ENCODE measurements around the gene HDAC3. TPM values are rescaled to one million over a fixed set of nuclear protein-coding genes. Genes with fewer than 3 reads are reported as not detected.

The HDAC3 gene
- total and polyA plus RNA-seq, 7 experiments from 2014 or later = 70.0 to 102 (median 87.4) TPM

DNA sequence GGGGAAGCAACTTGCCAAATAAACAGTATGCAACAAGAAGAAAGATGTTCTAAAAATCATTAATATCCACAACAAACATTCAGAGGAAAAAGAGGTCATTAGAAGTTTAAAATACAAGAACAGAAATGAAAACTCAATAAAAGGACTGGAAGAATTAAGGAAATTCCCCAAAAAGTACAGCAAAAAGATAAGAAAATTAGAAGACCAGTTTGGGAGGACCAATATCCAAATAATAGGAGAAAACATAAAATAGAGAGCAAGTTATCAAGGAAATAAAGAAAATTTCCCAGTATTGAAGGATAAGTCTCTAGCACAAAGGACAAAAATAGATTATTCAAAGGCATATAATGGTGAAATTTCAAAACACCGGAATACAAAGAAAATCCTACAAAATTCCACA, 39.8 kb downstream of the HDAC3 start:
- Mint-ChIP-seq H3K36me3 (peaks cover 0 to 20% (median 13%) of the 10 kb centered on the region in 5 donors), H3K9me3 (no peaks in the 10 kb centered on the region), H3K27ac (peak overlapping the region; percentile 6 to 88 (median 74)), H3K4me1 (peaks cover 45 to 87% (median 75%) of the 10 kb centered on the region in 7 donors), H3K27me3 (no peaks in the 10 kb centered on the region), H3K4me3 (peak overlapping the region in 6 of 10 donors; percentile 2 to 64 (median 14))
- DNase-seq (no peak), ATAC-seq (no peak)
- Histone ChIP-seq H3K36me3 (ENCODE audit: control insufficient read depth in 2 of 3, insufficient read depth in 3 of 3, low read length in 3 of 3) (peaks cover 0 to 8% (median 7%) of the 10 kb centered on the region in 3 experiments), H3K4me1 (ENCODE audit: control insufficient read depth in 2 of 2, insufficient read depth in 2 of 2, low read length in 2 of 2) (peaks cover 55 to 62% of the 10 kb centered on the region in 2 donors), H3K4me3 (ENCODE audit: low read length) (no peak overlapping the region), H3K27ac (ENCODE audit: low read depth, low read length) (no peak overlapping the region), H3K9me3 (ENCODE audit: control insufficient read depth in 2 of 3, low read length in 3 of 3) (no peaks in the 10 kb centered on the region), H3K27me3 (ENCODE audit: control insufficient read depth in 2 of 2, insufficient read depth in 2 of 2, low read length in 2 of 2) (no peaks in the 10 kb centered on the region)
- intact Hi-C loops (cut with micrococcal nuclease) = loop anchor here (1.0 to 5.0 kb wide), 2 partner anchors 8 to 760 kb away; no protein-coding TSS in a partner anchor
- ChIA-PET POLR2A (interaction anchor here (1.3 to 3.3 kb wide), 4 partner anchors 10 to 39 kb away, joined by 5 to 15 read pairs (median 12); partner anchors contain the start of genes DIAPH1, HDAC3 and RELL2), CTCF (interaction anchor here (1.0 to 2.7 kb wide), 4 partner anchors 10 to 1116 kb away, joined by 3 to 9 read pairs (median 4); partner anchors contain the start of gene DIAPH1)

DNA sequence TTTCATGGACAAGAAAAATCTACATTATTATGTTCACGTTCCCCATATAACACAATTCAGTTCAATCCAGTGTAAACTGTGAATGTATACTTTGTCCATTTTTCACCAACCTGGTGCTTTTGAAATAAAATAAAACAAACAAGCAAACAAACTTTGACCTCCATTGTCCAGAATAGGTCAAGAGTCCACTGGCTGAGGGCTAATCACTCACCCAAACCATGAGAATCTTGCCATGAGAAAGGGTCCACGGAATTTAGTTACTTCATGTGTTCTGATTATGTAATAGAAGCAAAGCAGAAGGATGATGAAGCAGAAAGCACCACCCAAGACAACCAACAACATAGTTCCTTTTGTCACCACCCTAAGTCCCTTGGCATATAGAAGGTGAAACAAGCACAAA, 46.5 kb downstream of the HDAC3 start:
- Histone ChIP-seq H3K9me3 (ENCODE audit: control insufficient read depth in 2 of 3, low read length in 3 of 3) (no peaks in the 10 kb centered on the region), H3K4me3 (ENCODE audit: low read length) (no peak overlapping the region), H3K27ac (ENCODE audit: low read depth, low read length) (no peak overlapping the region), H3K36me3 (ENCODE audit: control insufficient read depth in 2 of 3, insufficient read depth in 3 of 3, low read length in 3 of 3) (peaks cover 12 to 40% (median 26%) of the 10 kb centered on the region in 3 experiments), H3K4me1 (ENCODE audit: control insufficient read depth in 2 of 2, insufficient read depth in 2 of 2, low read length in 2 of 2) (peaks cover 12 to 13% of the 10 kb centered on the region in 2 donors), H3K27me3 (ENCODE audit: control insufficient read depth in 2 of 2, insufficient read depth in 2 of 2, low read length in 2 of 2) (no peaks in the 10 kb centered on the region)
- Mint-ChIP-seq H3K27ac (peak overlapping the region in 1 of 9 donors; percentile 56), H3K9me3 (no peaks in the 10 kb centered on the region), H3K4me1 (peaks cover 40 to 71% (median 58%) of the 10 kb centered on the region in 7 donors), H3K27me3 (no peaks in the 10 kb centered on the region), H3K36me3 (peaks cover 5 to 20% (median 11%) of the 10 kb centered on the region in 5 donors), H3K4me3 (no peak overlapping the region)
- intact Hi-C loops (cut with micrococcal nuclease) = no loop called here
- ATAC-seq (peak; percentile 37), DNase-seq (no peak)
- ChIA-PET CTCF (interaction anchor here (0.6 to 6.4 kb wide), 2 partner anchors 10 to 30 kb away, joined by 6 to 222 read pairs; partner anchors contain the start of gene DIAPH1), POLR2A (interaction anchor here (0.5 to 6.0 kb wide), 3 partner anchors 17 to 46 kb away, joined by 3 to 124 read pairs (median 3); partner anchors contain the start of genes DIAPH1 and HDAC3)

DNA sequence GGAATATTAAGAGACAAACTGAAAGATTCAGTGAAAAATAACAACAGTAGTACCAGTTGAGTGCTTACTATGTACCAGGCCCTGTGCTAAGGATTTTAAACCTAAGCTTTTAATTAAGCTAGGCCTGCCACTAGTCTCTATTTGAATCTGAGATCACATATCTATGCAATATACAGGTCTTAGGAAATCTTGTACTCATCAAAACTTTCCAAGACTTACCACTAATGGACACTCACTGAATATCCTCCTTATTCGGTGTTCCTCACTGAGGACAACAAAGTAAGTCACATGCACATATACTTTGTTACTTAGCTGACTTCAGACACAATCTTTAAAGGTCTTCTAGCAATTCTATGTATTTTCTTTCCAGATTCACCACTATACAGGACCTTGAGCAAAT, 50.4 kb downstream of the HDAC3 start:
- peaks cover 34 to 66% (median 46%) of the 10 kb centered on the region in 3 experiments for H3K36me3 ChIP-seq (ENCODE audit: control insufficient read depth in 2 of 3, insufficient read depth in 3 of 3, low read length in 3 of 3)

DNA sequence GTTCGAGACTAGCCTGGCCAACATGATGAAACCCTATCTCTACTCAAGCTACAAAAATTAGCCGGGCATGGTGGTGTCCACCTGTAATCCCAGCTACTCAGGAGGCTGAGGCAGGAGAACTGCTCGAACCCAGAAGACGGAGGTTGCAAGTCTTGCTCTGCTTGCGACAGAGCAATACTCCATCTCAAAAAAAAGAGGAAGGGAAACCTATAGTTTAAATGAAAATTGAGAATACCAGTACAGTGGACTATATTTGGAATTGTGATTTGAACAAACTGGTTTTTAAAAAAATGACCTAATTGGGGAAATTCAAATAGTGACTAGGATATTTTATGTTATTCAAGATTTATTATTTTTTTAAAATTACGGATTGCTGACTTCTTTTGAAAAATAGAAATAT, 51.1 kb downstream of the HDAC3 start:
- Mint-ChIP-seq H3K27me3 (no peaks in the 10 kb centered on the region), H3K4me3 (no peak overlapping the region), H3K27ac (peak overlapping the region in 2 of 9 donors; percentile 4 to 30), H3K4me1 (peaks cover 16 to 41% (median 33%) of the 10 kb centered on the region in 7 donors), H3K9me3 (no peaks in the 10 kb centered on the region), H3K36me3 (peaks cover 14 to 48% (median 33%) of the 10 kb centered on the region in 5 donors)
- intact Hi-C loops (cut with micrococcal nuclease) = no loop called here
- no peak overlapping the region for H3K27ac ChIP-seq (ENCODE audit: low read depth, low read length)
- ChIA-PET CTCF (interaction anchor here (1.0 to 1.2 kb wide), 2 partner anchors 22 to 28 kb away, joined by 3 read pairs; no protein-coding TSS in a partner anchor), POLR2A (no interaction called here)
- H3K9me3 ChIP-seq (ENCODE audit: control insufficient read depth in 2 of 3, low read length in 3 of 3) = no peaks in the 10 kb centered on the region
- H3K36me3 ChIP-seq (ENCODE audit: control insufficient read depth in 2 of 3, insufficient read depth in 3 of 3, low read length in 3 of 3) = peaks cover 37 to 72% (median 53%) of the 10 kb centered on the region in 3 experiments
- H3K4me1 ChIP-seq (ENCODE audit: control insufficient read depth in 2 of 2, insufficient read depth in 2 of 2, low read length in 2 of 2) = no peaks in the 10 kb centered on the region
- H3K4me3 ChIP-seq (ENCODE audit: low read length) = no peak overlapping the region
- H3K27me3 ChIP-seq (ENCODE audit: control insufficient read depth in 2 of 2, insufficient read depth in 2 of 2, low read length in 2 of 2) = no peaks in the 10 kb centered on the region
- ATAC-seq (no peak), DNase-seq (no peak)

More for the DNA sequence above, 50.4 kb downstream of the HDAC3 start:
- Histone ChIP-seq H3K4me3 (ENCODE audit: low read length) (no peak overlapping the region), H3K27me3 (ENCODE audit: control insufficient read depth in 2 of 2, insufficient read depth in 2 of 2, low read length in 2 of 2) (no peaks in the 10 kb centered on the region), H3K27ac (ENCODE audit: low read depth, low read length) (no peak overlapping the region), H3K4me1 (ENCODE audit: control insufficient read depth in 2 of 2, insufficient read depth in 2 of 2, low read length in 2 of 2) (no peaks in the 10 kb centered on the region), H3K9me3 (ENCODE audit: control insufficient read depth in 2 of 3, low read length in 3 of 3) (no peaks in the 10 kb centered on the region)
- Mint-ChIP-seq H3K27ac (peak overlapping the region in 2 of 9 donors; percentile 30 to 41), H3K36me3 (peaks cover 12 to 43% (median 30%) of the 10 kb centered on the region in 5 donors), H3K4me1 (peaks cover 21 to 48% (median 40%) of the 10 kb centered on the region in 7 donors), H3K27me3 (no peaks in the 10 kb centered on the region), H3K4me3 (no peak overlapping the region), H3K9me3 (no peaks in the 10 kb centered on the region)
- ATAC-seq (no peak), DNase-seq (no peak)
- intact Hi-C loops (cut with micrococcal nuclease) = loop anchor here (2.0 kb wide), 2 partner anchors 15 to 17 kb away; no protein-coding TSS in a partner anchor
- ChIA-PET POLR2A (no interaction called here), CTCF (no interaction called here)

DNA sequence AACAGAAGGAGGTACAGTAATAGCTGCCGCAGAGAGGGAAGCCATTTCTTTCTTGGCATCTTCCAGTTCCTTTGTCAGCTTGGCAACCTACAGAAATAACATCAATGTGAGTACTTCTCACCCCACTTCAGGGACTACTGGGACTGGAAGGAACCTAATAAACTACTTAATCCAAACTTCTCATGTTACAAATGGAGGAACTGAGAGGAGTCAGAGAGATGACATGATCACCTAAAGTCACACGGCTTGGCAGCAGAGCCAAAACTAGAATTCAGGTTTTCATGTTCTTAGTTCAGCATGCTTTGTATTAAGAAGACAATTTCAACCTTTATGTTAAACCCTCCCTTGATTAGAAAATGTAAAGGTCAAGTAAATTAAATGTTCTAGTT, 62.5 kb downstream of the HDAC3 start:
- Mint-ChIP-seq H3K36me3 (peaks cover 31 to 58% (median 40%) of the 10 kb centered on the region in 5 donors), H3K4me3 (no peak overlapping the region), H3K27me3 (no peaks in the 10 kb centered on the region), H3K27ac (peak overlapping the region in 1 of 9 donors; percentile 43), H3K9me3 (no peaks in the 10 kb centered on the region), H3K4me1 (peaks cover 0 to 14% (median 4%) of the 10 kb centered on the region in 7 donors)
- Histone ChIP-seq H3K27ac (ENCODE audit: low read depth, low read length) (no peak overlapping the region), H3K4me3 (ENCODE audit: low read length) (no peak overlapping the region), H3K27me3 (ENCODE audit: control insufficient read depth in 2 of 2, insufficient read depth in 2 of 2, low read length in 2 of 2) (no peaks in the 10 kb centered on the region), H3K36me3 (ENCODE audit: control insufficient read depth in 2 of 3, insufficient read depth in 3 of 3, low read length in 3 of 3) (peaks cover 46 to 94% (median 53%) of the 10 kb centered on the region in 3 experiments), H3K9me3 (ENCODE audit: control insufficient read depth in 2 of 3, low read length in 3 of 3) (no peaks in the 10 kb centered on the region), H3K4me1 (ENCODE audit: control insufficient read depth in 2 of 2, insufficient read depth in 2 of 2, low read length in 2 of 2) (no peaks in the 10 kb centered on the region)
- CTCF ChIA-PET = no interaction called here
- intact Hi-C loops (cut with micrococcal nuclease) = no loop called here
- POLR2A ChIA-PET = interaction anchor here (1.4 kb wide), 1 partner anchor 46 kb away, joined by 3 read pairs; no protein-coding TSS in a partner anchor
- ATAC-seq (no peak), DNase-seq (no peak)

DNA sequence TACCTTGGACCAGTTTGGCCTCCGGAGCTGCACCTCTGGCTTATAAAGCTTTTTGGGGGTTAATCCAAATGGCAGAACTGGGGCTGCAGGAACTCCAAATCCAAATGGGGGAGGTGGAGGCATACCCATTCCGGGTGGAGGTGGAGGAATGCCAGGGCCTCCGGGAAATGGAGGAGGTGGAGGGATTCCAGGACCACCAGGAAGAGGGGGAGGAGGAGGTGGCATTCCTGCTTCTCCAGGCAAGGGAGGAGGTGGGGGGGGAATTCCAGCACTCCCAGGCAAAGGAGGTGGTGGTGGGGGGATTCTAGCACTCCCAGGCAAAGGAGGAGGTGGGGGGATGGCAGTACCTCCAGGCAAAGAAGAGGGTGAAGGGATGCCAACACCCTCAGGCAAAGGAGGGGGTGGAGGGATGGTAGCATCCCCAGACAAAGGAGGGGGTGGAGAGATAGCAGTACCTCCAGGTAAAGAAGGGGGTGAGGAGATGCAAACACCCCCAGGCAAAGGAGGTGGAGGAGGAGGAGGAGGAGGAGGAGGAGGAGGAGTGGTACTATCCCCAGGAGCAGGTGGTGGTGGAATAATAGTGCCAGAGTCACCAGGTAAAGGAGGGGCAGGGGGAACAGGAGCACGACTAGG, 63.0 kb downstream of the HDAC3 start:
- H3K4me1 ChIP-seq (ENCODE audit: control insufficient read depth in 2 of 2, insufficient read depth in 2 of 2, low read length in 2 of 2) = no peaks in the 10 kb centered on the region
- no peaks in the 10 kb centered on the region for H3K27me3 ChIP-seq (ENCODE audit: control insufficient read depth in 2 of 2, insufficient read depth in 2 of 2, low read length in 2 of 2)
- no peaks in the 10 kb centered on the region for H3K9me3 ChIP-seq (ENCODE audit: control insufficient read depth in 2 of 3, low read length in 3 of 3)
- Mint-ChIP-seq H3K27ac (peak overlapping the region in 1 of 9 donors; percentile 43), H3K4me3 (no peak overlapping the region), H3K4me1 (peaks cover 0 to 14% (median 4%) of the 10 kb centered on the region in 7 donors), H3K36me3 (peaks cover 28 to 55% (median 35%) of the 10 kb centered on the region in 5 donors), H3K9me3 (no peaks in the 10 kb centered on the region), H3K27me3 (no peaks in the 10 kb centered on the region)
- DNase-seq (no peak), ATAC-seq (no peak)
- ChIA-PET POLR2A (no interaction called here), CTCF (no interaction called here)
- no peak overlapping the region for H3K4me3 ChIP-seq (ENCODE audit: low read length)
- H3K27ac ChIP-seq (ENCODE audit: low read depth, low read length) = no peak overlapping the region
- intact Hi-C loops (cut with micrococcal nuclease) = no loop called here
- peaks cover 41 to 94% (median 49%) of the 10 kb centered on the region in 3 experiments for H3K36me3 ChIP-seq (ENCODE audit: control insufficient read depth in 2 of 3, insufficient read depth in 3 of 3, low read length in 3 of 3)
